K562 (cell line): ENCODE measurements around the gene MYH9. TPM values are rescaled to one million over a fixed set of nuclear protein-coding genes. Genes with fewer than 3 reads are reported as not detected.

Experiments used
- ATAC-seq: fragments of 200-7000 bp; cut with Tn5 transposase; 3 replicates; pipeline ENCODE4 v1.9.1; 2020; ENCODE audit warnings: moderate library complexity
- BruUV-seq: library from RNA; stranded (reverse); fragments of 400-500 nt; replicated peaks from 2 replicates; lab custom pipeline; 2021; lab: Mats Ljungman, UMichigan
- CTCF ChIA-PET: fragments of 300-600 bp; formaldehyde crosslinking; extraction: SDS; loops from one replicate; lab custom pipeline; 2021; ENCODE audit warnings: low intra/inter-chr PET ratio; lab: Yijun Ruan, JAX
- POLR2A ChIA-PET: fragments of 300-600, 350-650 bp; sonication (Branson Sonifier 250); formaldehyde crosslinking; extraction: SDS; loops from one replicate; lab custom pipeline; 2021; ENCODE audit warnings: antibody characterized with exemption, inconsistent platforms; lab: Yijun Ruan, JAX
- DNase-seq, 4 experiments: peaks; one replicate each; pipeline versions ENCODE4 v3.0.0 to v3.0.0-alpha.2; 2011 to 2018; ENCODE audit warnings: low spot score in 3 of 4, mixed read lengths in 3 of 4; ENCODE audit errors: extremely low read depth in 1 of 4
- FAIRE-seq: peaks from 2 replicates; lab custom pipeline; 2011; peaks lifted over from hg19 to GRCh38; lab: Jason Lieb, UNC
- H2AFZ ChIP-seq: 2 replicates; pipeline ENCODE4 v1.6.0; 2011; ENCODE audit warnings: low read depth, low read length, control low read depth, inconsistent platforms
- H3K27ac ChIP-seq: fragments of 200-600 bp; 3 replicates; pipeline ENCODE4 v1.8.0; 2011; ENCODE audit warnings: low read depth, mild to moderate bottlenecking, control low read depth, inconsistent platforms, low read length, moderate library complexity, mixed read lengths; ENCODE audit errors: extremely low read depth
- H3K27me3 ChIP-seq, 2 experiments: fragments of 300-600 bp in 1 of 2; 2 replicates in 1 of 2; 3 replicates in 1 of 2; pipeline versions ENCODE4 v1.6.0 to v1.8.0; 2011; ENCODE audit warnings: inconsistent platforms in 2 of 2, low read length in 2 of 2, mild to moderate bottlenecking in 1 of 2, mixed read lengths in 1 of 2, moderate library complexity in 1 of 2; ENCODE audit not compliant: control insufficient read depth in 2 of 2, insufficient read depth in 2 of 2
- H3K36me3 ChIP-seq: fragments of 300-600 bp; 3 replicates; pipeline ENCODE4 v1.8.0; 2011; ENCODE audit warnings: mild to moderate bottlenecking, low read length, inconsistent platforms; ENCODE audit not compliant: control insufficient read depth, insufficient read depth
- H3K4me1 ChIP-seq, 2 experiments: fragments of 200-600 bp in 1 of 2; replicated peaks in 1 of 2; 2 replicates in 1 of 2; 3 replicates in 1 of 2; pipeline versions ENCODE4 v1.5.1 to v1.8.0; 2011; ENCODE audit warnings: inconsistent platforms in 2 of 2, low read length in 2 of 2, mild to moderate bottlenecking in 1 of 2, mixed read lengths in 1 of 2, moderate library complexity in 1 of 2; ENCODE audit not compliant: control insufficient read depth in 2 of 2, insufficient read depth in 2 of 2
- H3K4me2 ChIP-seq: 2 replicates; pipeline ENCODE4 v1.6.1; 2011; ENCODE audit warnings: low read length, control low read depth, inconsistent platforms, mixed read lengths; ENCODE audit not compliant: insufficient read depth
- H3K4me3 ChIP-seq: fragments of 200-600 bp; sonication (generic), shearing (Covaris generic); 2 replicates; pipeline ENCODE4 v1.5.1; 2016; ENCODE audit warnings: control low read depth, inconsistent platforms
- H3K79me2 ChIP-seq: fragments of 200-600 bp; 3 replicates; pipeline ENCODE4 v1.8.0; 2011; ENCODE audit warnings: low read length, inconsistent platforms; ENCODE audit not compliant: control insufficient read depth, insufficient read depth
- H3K9ac ChIP-seq, 2 experiments: 2 replicates each; pipeline versions ENCODE4 v1.6.0 to v1.6.1; 2011; ENCODE audit warnings: low read depth in 2 of 2, low read length in 2 of 2, control low read depth in 1 of 2, inconsistent platforms in 1 of 2, mild to moderate bottlenecking in 1 of 2, mixed read lengths in 1 of 2; ENCODE audit not compliant: insufficient read depth in 1 of 2
- H3K9me1 ChIP-seq: one replicate; pipeline ENCODE4 v1.6.0; 2011; ENCODE audit warnings: inconsistent platforms, mild to moderate bottlenecking, low read length, moderate library complexity; ENCODE audit not compliant: control insufficient read depth, insufficient read depth
- H3K9me3 ChIP-seq: replicated peaks from 2 replicates; pipeline ENCODE4 v1.5.1; 2011; ENCODE audit warnings: low read depth, low read length, inconsistent platforms; ENCODE audit not compliant: control insufficient read depth, insufficient read depth
- H4K20me1 ChIP-seq: replicated peaks from 2 replicates; pipeline ENCODE4 v1.6.1; 2011; ENCODE audit warnings: low read length, inconsistent platforms, mixed read lengths; ENCODE audit not compliant: control insufficient read depth, insufficient read depth
- GABPB2 ChIP-seq: fragments of 250-450 bp; sonication (Bioruptor Pico); conservative IDR thresholded peaks from 2 replicates; pipeline ENCODE4 v1.5.1; 2021; ENCODE audit warnings: mild to moderate bottlenecking
- PHF21A ChIP-seq: fragments of 450-650 bp; IDR thresholded peaks from 2 replicates; pipeline ENCODE4 v1.6.1; 2017; ENCODE audit warnings: low read depth, borderline replicate concordance
- ZNF134 ChIP-seq: fragments of 250-450 bp; sonication (Bioruptor Pico); conservative IDR thresholded peaks from 2 replicates; pipeline ENCODE4 v1.4.0; 2020
- ZNF589 ChIP-seq: fragments of 200-800 bp; sonication (Bioruptor generic); IDR thresholded peaks from 2 replicates; pipeline ENCODE4 v1.6.1; 2016; ENCODE audit warnings: low read depth, missing genetic modification characterization, missing compliant biosample characterization
- WGBS: fragments of 100-300 bp; shearing (Covaris generic); methylation state at CpG from one replicate; pipeline ENCODE4 v1.1.6; 2016; ENCODE audit warnings: low coverage, mixed read lengths; ENCODE audit not compliant: insufficient coverage; ENCODE audit errors: missing lambda C conversion rate; 5-methylcytosine and 5-hydroxymethylcytosine counted together
- in situ Hi-C: fragments of 300-500 bp; cut with MboI; formaldehyde crosslinking; loops from 4 replicates; pipeline ENCODE4 v1.15.0; 2018; ENCODE audit warnings: inconsistent platforms, mixed read lengths
- intact Hi-C: fragments of 100-400 bp; cut with micrococcal nuclease; formaldehyde crosslinking; loops from 2 replicates; pipeline ENCODE4 v1.14.2; 2022
- polyA plus RNA-seq, 8 experiments: library from polyadenylated mRNA; depleted of rRNA in 4 of 8; stranded (reverse) in 5 of 8; unstranded in 3 of 8; fragments of >200 nt; fragmentation: Nextera tagmentation in 2 of 8; fragmentation: Illumina TruSeq in 1 of 8; extraction: Ambion mirVana in 2 of 8; extraction: Trizol in 1 of 8; gene quantifications; 2 replicates each; pipeline versions ENCODE4 v1.2.1 to v1.2.3, GENCODE V29; 2011 to 2014; ENCODE audit warnings: inconsistent platforms in 1 of 8, missing spikeins in 1 of 8
- total RNA-seq, 7 experiments: library from RNA; depleted of rRNA in 6 of 7; stranded (reverse); fragments of >200 nt in 6 of 7; fragmentation: Illumina TruSeq in 2 of 7; extraction: Trizol in 2 of 7; gene quantifications; 2 replicates each; pipeline versions ENCODE4 v1.2.1 to v1.2.3, GENCODE V29; 2011 to 2021; ENCODE audit warnings: low replicate concordance in 1 of 7

The MYH9 gene
- total and polyA plus RNA-seq, 9 of the 15 experiments (the other 6 are each of a cell fraction or from before 2014, with no cell fraction given): 0.71 to 111 (median 24.6) TPM

DNA sequence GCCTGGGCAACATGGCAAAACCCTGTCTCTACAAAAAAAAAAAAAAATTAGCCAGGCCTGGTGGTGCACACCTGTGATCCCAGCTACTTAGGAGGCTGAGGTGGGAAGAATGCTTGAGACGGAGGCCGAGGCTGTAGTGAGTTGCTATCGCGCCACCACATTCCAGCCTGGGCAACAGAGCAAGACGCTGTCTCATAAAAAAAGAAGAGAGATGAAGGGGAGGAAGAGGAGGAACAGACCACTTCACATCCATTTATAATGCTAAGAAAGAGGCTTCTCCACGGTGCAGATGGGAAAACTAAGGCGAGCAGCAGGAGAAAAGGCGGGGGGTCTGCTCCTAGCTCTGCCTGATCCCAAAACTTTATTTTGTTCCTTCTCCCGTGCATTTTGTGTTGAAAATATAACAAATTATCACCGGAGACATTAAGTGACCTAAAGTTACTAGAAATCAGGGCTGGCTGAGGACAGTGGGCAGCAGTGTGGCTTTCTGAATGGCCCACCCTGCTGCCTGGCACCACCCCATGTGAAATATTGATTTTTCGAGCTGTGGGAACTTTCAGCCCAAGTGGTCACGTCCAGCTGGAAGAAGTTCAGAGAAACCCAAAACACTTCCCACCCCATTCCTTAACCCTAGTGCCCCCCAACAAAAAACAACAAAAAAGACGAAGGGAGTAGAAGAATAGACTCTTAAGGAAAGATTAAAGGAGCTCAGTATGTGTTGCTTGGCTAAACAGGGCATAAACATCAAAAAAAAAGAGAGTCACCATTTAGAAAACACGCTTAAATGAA lies 9.5 kb downstream of the MYH9 start:
- BruUV-seq: no TSS peak
- in situ Hi-C loops: no loop called here
- ATAC-seq (no peak), DNase-seq (no peak), FAIRE-seq (no peak)
- Histone ChIP-seq H3K9me3 (no peaks in the 10 kb centered on the region), H3K79me2 (peaks cover 66% of the 10 kb centered on the region), H3K27ac (no peak overlapping the region), H3K27me3 (no peaks in the 10 kb centered on the region), H2AFZ (no peak overlapping the region), H4K20me1 (peaks cover 16% of the 10 kb centered on the region; the same call in 1 of the 2 replicates), H3K4me3 (no peak overlapping the region), H3K4me1 (peaks cover 3 to 6% of the 10 kb centered on the region in 2 experiments; a peak in 4 of 5 replicates), H3K9me1 (peaks cover 3% of the 10 kb centered on the region), H3K36me3 (peaks cover 15% of the 10 kb centered on the region; the same call in 2 of the 3 replicates), H3K9ac (no peak overlapping the region), H3K4me2 (no peak overlapping the region)
- CTCF ChIA-PET: no interaction called here
- POLR2A ChIA-PET: interaction anchor here (0.7 to 1.5 kb wide), 7 partner anchors 8 to 104 kb away, joined by 3 to 5 read pairs (median 4); partner anchors contain the start of genes MYH9 and TXN2
- intact Hi-C loops: no loop called here
- TF ChIP-seq ZNF589 (no peak), GABPB2 (CRISPR knock-in tag) (no peak), ZNF134 (CRISPR knock-in tag) (no peak), PHF21A (no peak)
- TF ChIP-seq, all 486 proteins: peak for 0
- 87% methylated on average over 6 of the region's 14 CpGs for WGBS
